HepG2 (cell line): ENCODE results near the gene RRP8. TPM values are rescaled to one million over a fixed set of nuclear protein-coding genes. Genes with fewer than 3 reads are reported as not detected.

Experiments used
- ATAC-seq: fragments of 200-7000 bp; cut with Tn5 transposase; 3 replicates; pipeline ENCODE4 v1.9.1; 2020; ENCODE audit warnings: mild to moderate bottlenecking, moderate library complexity
- BruUV-seq: library from RNA; stranded (reverse); fragments of 400-500 nt; replicated peaks from 2 replicates; lab custom pipeline; 2021; lab: Mats Ljungman, UMichigan
- CTCF ChIA-PET: fragments of 300-600 bp; formaldehyde crosslinking; extraction: SDS; loops from one replicate; lab custom pipeline; 2021; ENCODE audit warnings: low total read pairs, inconsistent platforms, low intra/inter-chr PET ratio; lab: Yijun Ruan, JAX
- POLR2A ChIA-PET: fragments of 350-600 bp; sonication (Branson Sonifier 250); formaldehyde crosslinking; loops from one replicate; lab custom pipeline; 2020; ENCODE audit warnings: antibody characterized with exemption, inconsistent platforms; lab: Yijun Ruan, JAX
- DNase-seq: peaks from one replicate; pipeline ENCODE4 v3.0.0-alpha.2; 2015; ENCODE audit warnings: low spot score
- FAIRE-seq: peaks from 3 replicates; lab custom pipeline; 2011; peaks lifted over from hg19 to GRCh38; lab: Jason Lieb, UNC
- H2AFZ ChIP-seq: one replicate; pipeline ENCODE4 v1.6.1; 2011; ENCODE audit warnings: low read length, inconsistent platforms
- H3K27ac ChIP-seq: fragments of 300-600 bp; 3 replicates; pipeline ENCODE4 v1.8.0; 2011; ENCODE audit warnings: mixed run types, mild to moderate bottlenecking, mixed read lengths, low read length, inconsistent platforms; ENCODE audit not compliant: insufficient read depth; ENCODE audit errors: extremely low read length
- H3K27me3 ChIP-seq, 2 experiments: fragments of 200-600 bp in 1 of 2; 2 replicates in 1 of 2; 3 replicates in 1 of 2; pipeline versions ENCODE4 v1.6.0 to v1.8.0; 2011; ENCODE audit warnings: low read length in 2 of 2, mild to moderate bottlenecking in 2 of 2, moderate library complexity in 2 of 2, inconsistent platforms in 1 of 2; ENCODE audit not compliant: insufficient read depth in 2 of 2, control insufficient read depth in 1 of 2
- H3K36me3 ChIP-seq, 2 experiments: fragments of 200-600 bp in 1 of 2; replicated peaks in 1 of 2; 2 replicates in 1 of 2; 3 replicates in 1 of 2; pipeline versions ENCODE4 v1.5.1 to v1.8.0; 2011; ENCODE audit warnings: low read length in 2 of 2, inconsistent platforms in 1 of 2; ENCODE audit not compliant: insufficient read depth in 2 of 2, control insufficient read depth in 1 of 2
- H3K4me1 ChIP-seq: 2 replicates; pipeline ENCODE4 v1.5.1; 2012; ENCODE audit warnings: low read length, inconsistent platforms; ENCODE audit not compliant: insufficient read depth
- H3K4me2 ChIP-seq: 2 replicates; pipeline ENCODE4 v1.6.0; 2011; ENCODE audit warnings: low read depth, low read length, inconsistent platforms
- H3K4me3 ChIP-seq, 3 experiments: fragments of 200-600 bp in 1 of 3; sonication (generic), shearing (Covaris generic) in 1 of 3; replicated peaks in 1 of 3; 2 replicates each; pipeline ENCODE4 v1.5.1; 2011 to 2016; ENCODE audit warnings: low read length in 3 of 3, inconsistent platforms in 2 of 3, low read depth in 2 of 3, mild to moderate bottlenecking in 2 of 3, control low read depth in 1 of 3, mixed read lengths in 1 of 3; ENCODE audit not compliant: insufficient read depth in 1 of 3
- H3K79me2 ChIP-seq: one replicate; pipeline ENCODE4 v1.6.1; 2011; ENCODE audit warnings: low read length, inconsistent platforms; ENCODE audit not compliant: insufficient read depth
- H3K9ac ChIP-seq: 2 replicates; pipeline ENCODE4 v1.6.0; 2011; ENCODE audit warnings: mild to moderate bottlenecking, low read depth, low read length, inconsistent platforms; ENCODE audit not compliant: insufficient read depth
- H3K9me3 ChIP-seq: 2 replicates; pipeline ENCODE4 v1.5.1; 2012; ENCODE audit warnings: mild to moderate bottlenecking, low read length
- H4K20me1 ChIP-seq: 2 replicates; pipeline ENCODE4 v1.6.0; 2011; ENCODE audit warnings: inconsistent platforms, mild to moderate bottlenecking, low read length, moderate library complexity; ENCODE audit not compliant: insufficient read depth
- ELF3 ChIP-seq: IDR thresholded peaks from 2 replicates; pipeline ENCODE4 v1.6.1; 2016; ENCODE audit warnings: missing genetic modification reagents, missing compliant biosample characterization
- FOXK2 ChIP-seq: fragments of 450-650 bp; IDR thresholded peaks from 2 replicates; pipeline ENCODE4 v1.6.1; 2016
- GABPA ChIP-seq, 2 experiments: IDR thresholded peaks; 2 replicates each; pipeline ENCODE4 v1.6.1; 2011 to 2016; ENCODE audit warnings: low read depth in 2 of 2, low read length in 1 of 2, missing biosample characterization in 1 of 2, missing genetic modification characterization in 1 of 2
- HNF4G ChIP-seq, 2 experiments: sonication (generic) in 1 of 2; formaldehyde crosslinking in 1 of 2; IDR thresholded peaks; 2 replicates each; pipeline versions ENCODE4 v1.4.0 to v1.6.1; 2011 to 2020; ENCODE audit warnings: borderline replicate concordance in 2 of 2, low read depth in 2 of 2, mild to moderate bottlenecking in 2 of 2, low read length in 1 of 2, missing genetic modification reagents in 1 of 2, moderate library complexity in 1 of 2
- KDM6A ChIP-seq: IDR thresholded peaks from 2 replicates; pipeline ENCODE4 v1.6.1; 2016; ENCODE audit warnings: low read depth
- MYNN ChIP-seq: sonication (generic); formaldehyde crosslinking; IDR thresholded peaks from 2 replicates; pipeline ENCODE4 v1.4.0; 2020; ENCODE audit warnings: mild to moderate bottlenecking, low read depth, missing genetic modification reagents
- TCF7L2 ChIP-seq: IDR thresholded peaks from 2 replicates; pipeline ENCODE4 v1.6.1; 2011; ENCODE audit warnings: mild to moderate bottlenecking, low read depth, low read length, moderate library complexity
- ZNF317 ChIP-seq: sonication (generic); formaldehyde crosslinking; IDR thresholded peaks from 2 replicates; pipeline ENCODE4 v1.5.0; 2020; ENCODE audit warnings: mild to moderate bottlenecking, missing genetic modification reagents
- ZNF354B ChIP-seq: sonication (generic); formaldehyde crosslinking; IDR thresholded peaks from 2 replicates; pipeline ENCODE4 v1.8.0; 2022; ENCODE audit warnings: mild to moderate bottlenecking, missing genetic modification reagents
- ZNF761 ChIP-seq: sonication (generic); formaldehyde crosslinking; conservative IDR thresholded peaks from 2 replicates; pipeline ENCODE4 v1.4.0; 2020; ENCODE audit warnings: mild to moderate bottlenecking, missing genetic modification reagents
- ZSCAN31 ChIP-seq: sonication (generic); formaldehyde crosslinking; IDR thresholded peaks from 2 replicates; pipeline ENCODE4 v1.5.0; 2020; ENCODE audit warnings: low read depth, mild to moderate bottlenecking, missing genetic modification reagents
- WGBS: methylation state at CpG from one replicate; pipeline ENCODE4 v1.1.6; 2017; ENCODE audit warnings: low lambda C conversion rate; 5-methylcytosine and 5-hydroxymethylcytosine counted together
- in situ Hi-C: cut with HindIII; loops from 2 replicates; pipeline ENCODE4 v1.10.0; 2017; ENCODE audit warnings: low pct_unique_long_range_greater_than_20kb; ENCODE audit not compliant: extremely low pct_ligation_motif_present
- intact Hi-C: fragments of 100-400 bp; cut with micrococcal nuclease; formaldehyde crosslinking; loops from one replicate; pipeline ENCODE4 v1.10.0; 2022; ENCODE audit not compliant: unreplicated experiment
- polyA plus RNA-seq, 8 experiments: library from polyadenylated mRNA; depleted of rRNA in 3 of 8; stranded (reverse) in 7 of 8; unstranded in 1 of 8; fragments of >200 nt; fragmentation: Illumina TruSeq in 4 of 8; extraction: Trizol in 4 of 8; gene quantifications; 2 replicates each; pipeline versions ENCODE4 v1.2.1 to v1.2.3, GENCODE V29; 2011 to 2016; ENCODE audit warnings: low read depth in 4 of 8, missing spikeins in 1 of 8, mixed read lengths in 1 of 8; ENCODE audit not compliant: insufficient read depth in 1 of 8
- total RNA-seq, 5 experiments: library from RNA; depleted of rRNA; stranded (reverse); fragments of >200 nt; fragmentation: Illumina TruSeq; extraction: Trizol; gene quantifications; 2 replicates each; pipeline ENCODE4 v1.2.3, GENCODE V29; 2016; ENCODE audit warnings: low read depth in 1 of 5
- TF ChIP-seq, protein P1 (sequence below): sonication (generic); formaldehyde crosslinking; IDR thresholded peaks from 2 replicates; pipeline ENCODE4 v1.5.0; 2020; ENCODE audit warnings: missing genetic modification reagents, mild to moderate bottlenecking, borderline replicate concordance
- TF ChIP-seq, protein P2 (sequence below): sonication (generic); formaldehyde crosslinking; IDR thresholded peaks from 2 replicates; pipeline ENCODE4 v1.5.0; 2020; ENCODE audit warnings: mild to moderate bottlenecking, low read depth, missing genetic modification reagents, borderline replicate concordance
- TF ChIP-seq, protein P3 (sequence below), 2 experiments: sonication (generic) in 1 of 2; formaldehyde crosslinking in 1 of 2; IDR thresholded peaks; 2 replicates each; pipeline versions ENCODE4 v1.6.1 to v1.9.0; 2014 to 2022; ENCODE audit warnings: antibody characterized with exemption in 1 of 2, borderline replicate concordance in 1 of 2, inconsistent platforms in 1 of 2, low read depth in 1 of 2, missing genetic modification reagents in 1 of 2
- TF ChIP-seq, protein P4 (sequence below): sonication (generic); formaldehyde crosslinking; conservative IDR thresholded peaks from 2 replicates; pipeline ENCODE4 v1.4.0; 2020; ENCODE audit warnings: missing genetic modification reagents

RRP8 gene
- total and polyA plus RNA-seq, 2 of the 13 experiments (the other 11 are each of a cell fraction or from before 2014, with no cell fraction given) = 7.2 to 21.6 TPM

DNA sequence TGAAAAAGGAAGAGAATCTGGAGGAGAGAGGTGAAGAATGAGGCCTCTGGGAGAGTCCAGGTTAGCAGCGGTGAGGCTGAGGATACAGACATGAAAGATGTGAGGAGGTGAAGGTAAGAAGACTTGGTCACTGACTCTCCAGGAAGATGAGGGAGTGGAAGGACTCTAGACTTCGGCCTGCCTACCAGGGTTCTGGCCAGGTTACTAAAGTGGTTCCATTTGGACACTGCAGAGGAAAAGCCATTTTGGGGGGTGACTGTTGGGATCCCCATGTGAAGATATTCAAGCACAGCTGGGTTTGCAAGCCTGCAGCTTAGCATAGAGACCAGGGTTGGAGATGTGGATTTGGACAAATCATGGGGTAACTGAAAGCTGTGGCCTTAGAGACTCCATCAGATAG is 44.4 kb upstream of the RRP8 start:
- no peak overlapping the region for H3K4me2 ChIP-seq
- in situ Hi-C loops = no loop called here
- H4K20me1 ChIP-seq = no peaks in the 10 kb centered on the region; the same call in 1 of the 2 replicates
- ChIA-PET POLR2A (no interaction called here), CTCF (no interaction called here)
- H3K27ac ChIP-seq = no peak overlapping the region
- H3K79me2 ChIP-seq = no peaks in the 10 kb centered on the region
- H3K9me3 ChIP-seq = no peaks in the 10 kb centered on the region
- no peak overlapping the region for H2AFZ ChIP-seq
- H3K36me3 ChIP-seq = no peaks in the 10 kb centered on the region
- H3K4me1 ChIP-seq = no peaks in the 10 kb centered on the region
- no peak for DNase-seq
- BruUV-seq = no TSS peak
- no peak overlapping the region for H3K9ac ChIP-seq
- H3K4me3 ChIP-seq = no peak overlapping the region
- peaks cover 3 to 100% of the 10 kb centered on the region in 2 experiments; a peak in 4 of 5 replicates for H3K27me3 ChIP-seq
- FAIRE-seq = no peak
- WGBS = 29% methylated on average over 2 of the region's 2 CpGs
- intact Hi-C loops = loop anchor here (1.0 kb wide), 1 partner anchor 24 kb away; no protein-coding TSS in a partner anchor
- ATAC-seq = no peak
- TF ChIP-seq, protein P1, sequence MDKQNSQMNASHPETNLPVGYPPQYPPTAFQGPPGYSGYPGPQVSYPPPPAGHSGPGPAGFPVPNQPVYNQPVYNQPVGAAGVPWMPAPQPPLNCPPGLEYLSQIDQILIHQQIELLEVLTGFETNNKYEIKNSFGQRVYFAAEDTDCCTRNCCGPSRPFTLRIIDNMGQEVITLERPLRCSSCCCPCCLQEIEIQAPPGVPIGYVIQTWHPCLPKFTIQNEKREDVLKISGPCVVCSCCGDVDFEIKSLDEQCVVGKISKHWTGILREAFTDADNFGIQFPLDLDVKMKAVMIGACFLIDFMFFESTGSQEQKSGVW = no peak
- TF ChIP-seq HNF4G (IDR thresholded peaks at IDR 0.05; ENCODE audit: borderline replicate concordance, low read depth, low read length) = no peak
- TF ChIP-seq HNF4G (CRISPR knock-in tag; IDR thresholded peaks at IDR 0.05; ENCODE audit: borderline replicate concordance, low read depth) = no peak
- TF ChIP-seq TCF7L2 = no peak
- TF ChIP-seq ELF3 (CRISPR knock-in tag) = no peak
- TF ChIP-seq, protein P2, sequence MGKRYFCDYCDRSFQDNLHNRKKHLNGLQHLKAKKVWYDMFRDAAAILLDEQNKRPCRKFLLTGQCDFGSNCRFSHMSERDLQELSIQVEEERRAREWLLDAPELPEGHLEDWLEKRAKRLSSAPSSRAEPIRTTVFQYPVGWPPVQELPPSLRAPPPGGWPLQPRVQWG (CRISPR knock-in tag) = no peak
- no peak for TF ChIP-seq ZNF354B
- no peak for TF ChIP-seq ZNF761 (CRISPR knock-in tag)
- no peak for TF ChIP-seq MYNN (CRISPR knock-in tag)
- no peak for TF ChIP-seq ZNF317 (CRISPR knock-in tag)
- TF ChIP-seq, protein P3, sequence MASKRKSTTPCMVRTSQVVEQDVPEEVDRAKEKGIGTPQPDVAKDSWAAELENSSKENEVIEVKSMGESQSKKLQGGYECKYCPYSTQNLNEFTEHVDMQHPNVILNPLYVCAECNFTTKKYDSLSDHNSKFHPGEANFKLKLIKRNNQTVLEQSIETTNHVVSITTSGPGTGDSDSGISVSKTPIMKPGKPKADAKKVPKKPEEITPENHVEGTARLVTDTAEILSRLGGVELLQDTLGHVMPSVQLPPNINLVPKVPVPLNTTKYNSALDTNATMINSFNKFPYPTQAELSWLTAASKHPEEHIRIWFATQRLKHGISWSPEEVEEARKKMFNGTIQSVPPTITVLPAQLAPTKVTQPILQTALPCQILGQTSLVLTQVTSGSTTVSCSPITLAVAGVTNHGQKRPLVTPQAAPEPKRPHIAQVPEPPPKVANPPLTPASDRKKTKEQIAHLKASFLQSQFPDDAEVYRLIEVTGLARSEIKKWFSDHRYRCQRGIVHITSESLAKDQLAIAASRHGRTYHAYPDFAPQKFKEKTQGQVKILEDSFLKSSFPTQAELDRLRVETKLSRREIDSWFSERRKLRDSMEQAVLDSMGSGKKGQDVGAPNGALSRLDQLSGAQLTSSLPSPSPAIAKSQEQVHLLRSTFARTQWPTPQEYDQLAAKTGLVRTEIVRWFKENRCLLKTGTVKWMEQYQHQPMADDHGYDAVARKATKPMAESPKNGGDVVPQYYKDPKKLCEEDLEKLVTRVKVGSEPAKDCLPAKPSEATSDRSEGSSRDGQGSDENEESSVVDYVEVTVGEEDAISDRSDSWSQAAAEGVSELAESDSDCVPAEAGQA (IDR thresholded peaks at IDR 0.05; ENCODE audit: low read depth) = no peak
- TF ChIP-seq, protein P3 (CRISPR knock-in tag; IDR thresholded peaks at IDR 0.05; ENCODE audit: borderline replicate concordance) = no peak
- no peak for TF ChIP-seq KDM6A
- TF ChIP-seq, protein P4, sequence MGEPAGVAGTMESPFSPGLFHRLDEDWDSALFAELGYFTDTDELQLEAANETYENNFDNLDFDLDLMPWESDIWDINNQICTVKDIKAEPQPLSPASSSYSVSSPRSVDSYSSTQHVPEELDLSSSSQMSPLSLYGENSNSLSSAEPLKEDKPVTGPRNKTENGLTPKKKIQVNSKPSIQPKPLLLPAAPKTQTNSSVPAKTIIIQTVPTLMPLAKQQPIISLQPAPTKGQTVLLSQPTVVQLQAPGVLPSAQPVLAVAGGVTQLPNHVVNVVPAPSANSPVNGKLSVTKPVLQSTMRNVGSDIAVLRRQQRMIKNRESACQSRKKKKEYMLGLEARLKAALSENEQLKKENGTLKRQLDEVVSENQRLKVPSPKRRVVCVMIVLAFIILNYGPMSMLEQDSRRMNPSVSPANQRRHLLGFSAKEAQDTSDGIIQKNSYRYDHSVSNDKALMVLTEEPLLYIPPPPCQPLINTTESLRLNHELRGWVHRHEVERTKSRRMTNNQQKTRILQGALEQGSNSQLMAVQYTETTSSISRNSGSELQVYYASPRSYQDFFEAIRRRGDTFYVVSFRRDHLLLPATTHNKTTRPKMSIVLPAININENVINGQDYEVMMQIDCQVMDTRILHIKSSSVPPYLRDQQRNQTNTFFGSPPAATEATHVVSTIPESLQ (CRISPR knock-in tag) = no peak
- TF ChIP-seq FOXK2 = no peak
- no peak for TF ChIP-seq GABPA (IDR thresholded peaks at IDR 0.05; ENCODE audit: low read depth, low read length)
- no peak for TF ChIP-seq GABPA (CRISPR knock-in tag; IDR thresholded peaks at IDR 0.05; ENCODE audit: low read depth)
- no peak for TF ChIP-seq ZSCAN31
